Activated CD4-positive, alpha-beta T cell treated with anti-CD3 and anti-CD28 coated beads for 36 hours (primary cell): ENCODE results near the gene RBM43. TPM values are rescaled to one million over a fixed set of nuclear protein-coding genes. Genes with fewer than 3 reads are reported as not detected.
"Not testable (repeated sequence)": the region's sequence is repeated elsewhere in the genome, so short reads cannot be mapped to it uniquely, and the experiment has no call there.

ENCODE experiments used
- ATAC-seq: fragments of 200-7000 bp; cut with Tn5 transposase; one replicate; pipeline ENCODE4 v1.10.0; 2021; ENCODE audit warnings: mild to moderate bottlenecking, moderate library complexity
- CTCF ChIA-PET: fragments of 350-600 bp; sonication (Branson Sonifier 250); formaldehyde crosslinking; loops from one replicate; lab custom pipeline; 2021; ENCODE audit warnings: antibody characterized with exemption; lab: Charles Lee
- POLR2A ChIA-PET: fragments of 350-600 bp; sonication (Branson Sonifier 250); formaldehyde crosslinking; loops from one replicate; lab custom pipeline; 2021; ENCODE audit warnings: antibody characterized with exemption, inconsistent platforms; lab: Charles Lee
- DNase-seq: peaks from one replicate; pipeline ENCODE4 v3.0.0-alpha.2; 2020
- H3K27ac Mint-ChIP-seq: one replicate; pipeline ENCODE4 v1.8.0; 2021; ENCODE audit warnings: mixed read lengths
- H3K27me3 Mint-ChIP-seq: one replicate; pipeline ENCODE4 v1.8.0; 2021; ENCODE audit warnings: mixed read lengths
- H3K36me3 Mint-ChIP-seq: one replicate; pipeline ENCODE4 v1.8.0; 2021; ENCODE audit warnings: low read depth, mixed read lengths
- H3K4me1 Mint-ChIP-seq: one replicate; pipeline ENCODE4 v1.8.0; 2021; ENCODE audit warnings: mixed read lengths
- H3K4me3 Mint-ChIP-seq: one replicate; pipeline ENCODE4 v1.8.0; 2021; ENCODE audit warnings: mild to moderate bottlenecking, moderate library complexity, mixed read lengths
- H3K9me3 Mint-ChIP-seq: one replicate; pipeline ENCODE4 v1.8.0; 2021; ENCODE audit warnings: low read depth, mixed read lengths
- intact Hi-C, 2 experiments: fragments of 100-400 bp; cut with DNase I in 1 of 2; cut with micrococcal nuclease in 1 of 2; formaldehyde crosslinking; loops; one replicate each; pipeline versions ENCODE4 v1.14.2 to v1.15.1; 2022 to 2024; cut with DNase I, micrococcal nuclease
- total RNA-seq, 2 experiments: library from RNA; stranded (reverse); gene quantifications; one replicate each; pipeline ENCODE4 v1.2.3, GENCODE V29; 2021

Gene RBM43
- 1 to 10 TPM; 5.7 to 5.8 TPM for total RNA-seq

DNA sequence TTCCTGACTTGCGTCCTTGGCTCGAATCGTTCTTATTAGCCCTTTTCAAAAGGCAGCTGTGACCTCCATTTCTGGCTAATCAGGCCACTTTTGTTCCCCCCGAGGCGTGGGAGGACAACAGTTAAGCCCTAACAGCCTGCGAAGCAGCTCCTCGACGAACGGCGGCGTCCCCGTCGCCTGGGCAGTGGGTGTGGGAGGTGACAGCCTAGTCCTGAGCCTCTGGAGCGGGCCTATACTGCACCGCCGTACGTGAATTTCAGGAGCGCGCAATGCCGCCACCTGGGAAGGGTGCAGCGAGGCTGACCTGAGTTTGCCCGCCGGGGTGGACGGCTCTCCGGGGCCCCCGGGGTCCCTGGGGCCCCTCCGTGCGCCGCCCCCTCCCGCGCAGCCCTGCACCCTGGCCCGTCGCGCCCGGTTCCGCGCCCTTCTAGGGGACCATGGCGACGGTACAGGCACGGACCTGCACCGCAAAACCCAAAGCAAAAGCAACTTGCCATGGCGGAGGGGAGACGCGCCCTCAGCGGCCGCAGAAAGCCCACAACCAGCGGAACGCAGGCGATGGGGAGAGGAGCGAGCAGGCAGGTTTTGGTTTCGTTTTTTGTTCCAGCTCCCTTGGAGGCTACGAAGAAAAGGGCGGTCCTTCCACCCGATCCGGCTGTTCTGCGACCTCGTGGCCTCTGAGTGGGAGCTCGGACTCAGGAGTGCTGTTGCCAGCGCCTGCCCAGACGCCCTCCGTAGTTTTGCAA lies at the start of gene RBM43:
TSS of gene RBM43 (minus strand) at position 633 of the 746 bp plus-strand sequence. CDS start at position 497, 136 bp downstream.
- peaks cover 18% of the 10 kb centered on the region for H3K4me1 Mint-ChIP-seq
- ATAC-seq, result peak; percentile 92
- intact Hi-C loops, result loop anchor here (1.0 to 2.0 kb wide), 4 partner anchors 28 to 1675 kb away; partner anchors contain the start of genes MMADHC (in 2 of the 2), NMI (in 2 of the 2) and RIF1 (in 2 of the 2)
- H3K4me3 Mint-ChIP-seq, result peak within 1 kb of the TSS; percentile 89
- CTCF ChIA-PET, result interaction anchor here (0.7 kb wide), 1 partner anchor 31 kb away, joined by 3 read pairs; no protein-coding TSS in a partner anchor
- peak; percentile 88 for DNase-seq
- H3K9me3 Mint-ChIP-seq, result no peaks in the 10 kb centered on the region
- H3K36me3 Mint-ChIP-seq, result no peaks in the 10 kb centered on the region
- H3K27ac Mint-ChIP-seq, result peak within 1 kb of the TSS; percentile 98
- H3K27me3 Mint-ChIP-seq, result no peaks in the 10 kb centered on the region
- POLR2A ChIA-PET, result no interaction called here

DNA sequence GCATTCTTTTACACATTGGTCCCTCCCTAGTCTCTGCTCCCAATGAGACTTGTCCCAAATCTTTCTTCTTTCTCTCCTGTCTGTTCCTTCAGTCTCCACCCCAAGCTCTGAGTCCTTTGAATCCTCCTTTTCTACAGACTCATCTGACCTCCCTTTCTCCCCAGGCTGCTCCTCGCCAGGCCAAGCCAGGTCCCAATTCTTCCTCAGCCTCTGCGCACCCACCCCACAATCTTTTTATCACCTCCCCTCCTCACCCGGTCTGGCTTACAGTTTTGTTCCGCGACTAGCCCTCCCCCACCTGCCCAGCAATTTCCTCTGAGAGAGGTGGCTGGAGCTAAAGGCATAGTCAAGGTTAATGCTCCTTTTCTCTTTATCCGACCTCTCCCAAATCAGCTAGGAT lies 48.6 kb upstream of the RBM43 start:
- intact Hi-C loops, ATAC-seq, DNase-seq, H3K4me3 Mint-ChIP-seq, H3K4me1 Mint-ChIP-seq, H3K9me3 Mint-ChIP-seq, POLR2A ChIA-PET, H3K36me3 Mint-ChIP-seq, H3K27me3 Mint-ChIP-seq, CTCF ChIA-PET, H3K27ac Mint-ChIP-seq: not testable (repeated sequence)

GRCh38 chr2:151306621-151307020 lies 45.0 kb upstream of the RBM43 start:
- ChIA-PET POLR2A (interaction anchor here (0.6 kb wide), 1 partner anchor 309 kb away, joined by 3 read pairs; no protein-coding TSS in a partner anchor), CTCF (no interaction called here)
- H3K27me3 Mint-ChIP-seq, result peaks cover 2% of the 10 kb centered on the region
- no peak overlapping the region for H3K4me3 Mint-ChIP-seq
- DNase-seq (no peak), ATAC-seq (no peak)
- H3K9me3 Mint-ChIP-seq, result no peaks in the 10 kb centered on the region
- no peaks in the 10 kb centered on the region for H3K4me1 Mint-ChIP-seq
- H3K27ac Mint-ChIP-seq, result no peak overlapping the region
- no peaks in the 10 kb centered on the region for H3K36me3 Mint-ChIP-seq
- intact Hi-C loops, result no loop called here

GRCh38 chr2:151305129-151305691 lies 43.5 kb upstream of the RBM43 start:
- H3K4me3 Mint-ChIP-seq, result no peak overlapping the region
- CTCF ChIA-PET, result no interaction called here

GRCh38 chr2:151302879-151303278 lies 41.2 kb upstream of the RBM43 start:
- ATAC-seq (no peak), DNase-seq (no peak)
- peaks cover 4% of the 10 kb centered on the region for H3K27me3 Mint-ChIP-seq
- H3K4me1 Mint-ChIP-seq, result peaks cover 2% of the 10 kb centered on the region
- H3K27ac Mint-ChIP-seq, result no peak overlapping the region
- H3K9me3 Mint-ChIP-seq, result no peaks in the 10 kb centered on the region
- intact Hi-C loops, result no loop called here
- CTCF ChIA-PET, result no interaction called here
- H3K4me3 Mint-ChIP-seq, result no peak overlapping the region
- POLR2A ChIA-PET, result no interaction called here
- H3K36me3 Mint-ChIP-seq, result no peaks in the 10 kb centered on the region

More at GRCh38 chr2:151305129-151305691, 43.5 kb upstream of the RBM43 start:
- DNase-seq, result no peak
- H3K4me1 Mint-ChIP-seq, result no peaks in the 10 kb centered on the region
- no peaks in the 10 kb centered on the region for H3K36me3 Mint-ChIP-seq
- H3K27ac Mint-ChIP-seq, result no peak overlapping the region
- H3K9me3 Mint-ChIP-seq, result no peaks in the 10 kb centered on the region
- POLR2A ChIA-PET, result no interaction called here
- ATAC-seq, result no peak
- H3K27me3 Mint-ChIP-seq, result peaks cover 3% of the 10 kb centered on the region
- intact Hi-C loops, result no loop called here

DNA sequence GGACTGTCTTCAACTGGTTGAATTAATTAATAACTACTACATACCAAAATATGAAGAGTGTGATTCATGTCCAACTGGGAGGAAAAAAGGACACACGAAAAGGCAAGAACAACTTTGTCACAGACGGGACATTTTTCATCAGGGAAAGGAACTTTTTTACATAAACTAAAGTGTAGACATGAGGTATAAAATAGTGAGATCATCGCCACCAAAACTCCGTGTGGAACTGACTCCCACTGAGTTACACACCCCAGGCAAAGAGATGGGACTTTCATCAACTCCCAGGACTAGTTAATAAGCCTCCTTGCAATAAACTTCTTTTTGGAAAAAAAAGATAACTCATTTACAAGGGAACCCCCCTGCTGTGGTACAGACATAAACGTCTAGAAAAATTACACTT lies 40.7 kb upstream of the RBM43 start:
- no peak for ATAC-seq
- no peak overlapping the region for H3K27ac Mint-ChIP-seq
- H3K4me1 Mint-ChIP-seq, result peaks cover 3% of the 10 kb centered on the region
- peaks cover 4% of the 10 kb centered on the region for H3K27me3 Mint-ChIP-seq
- POLR2A ChIA-PET, result no interaction called here
- CTCF ChIA-PET, result no interaction called here
- H3K4me3 Mint-ChIP-seq, result no peak overlapping the region
- H3K36me3 Mint-ChIP-seq, result no peaks in the 10 kb centered on the region
- no peak for DNase-seq
- no peaks in the 10 kb centered on the region for H3K9me3 Mint-ChIP-seq
- intact Hi-C loops, result no loop called here

DNA sequence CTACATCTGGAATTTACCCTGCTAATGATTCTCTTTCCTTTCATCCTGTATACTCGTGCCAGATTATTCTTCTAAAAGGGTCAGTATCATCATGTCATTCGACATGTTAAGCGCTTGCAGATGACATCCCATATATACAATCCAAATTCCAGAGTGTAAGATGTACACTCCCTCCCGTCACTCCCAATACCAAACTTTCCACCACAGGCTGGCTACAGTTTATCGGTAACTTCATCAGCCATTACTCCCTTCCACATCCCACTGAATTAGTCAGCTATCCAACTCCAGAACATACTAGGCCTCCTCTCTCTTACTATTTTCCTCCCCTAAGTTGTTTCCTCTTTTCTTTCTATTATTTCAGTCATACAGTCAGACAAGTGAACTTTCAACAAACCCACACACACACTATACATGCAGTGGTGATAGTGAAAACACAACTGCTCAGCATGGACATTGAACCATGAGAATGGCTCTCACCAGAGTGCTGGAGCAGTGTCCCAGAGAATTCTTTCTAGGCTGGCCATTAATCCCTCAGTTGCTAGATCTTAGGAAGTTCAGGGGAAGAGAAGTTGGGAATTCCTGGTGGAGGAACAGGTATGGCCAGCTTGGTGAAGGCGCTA lies 38.4 kb upstream of the RBM43 start:
- no peak for ATAC-seq
- intact Hi-C loops, result no loop called here
- Mint-ChIP-seq H3K27ac (no peak overlapping the region), H3K4me1 (peaks cover 3% of the 10 kb centered on the region), H3K27me3 (peaks cover 4% of the 10 kb centered on the region), H3K9me3 (no peaks in the 10 kb centered on the region), H3K36me3 (no peaks in the 10 kb centered on the region), H3K4me3 (no peak overlapping the region)
- no peak for DNase-seq
- CTCF ChIA-PET, result no interaction called here
- POLR2A ChIA-PET, result no interaction called here

GRCh38 chr2:151297882-151298281 lies 36.2 kb upstream of the RBM43 start:
- Mint-ChIP-seq H3K4me1 (peaks cover 3% of the 10 kb centered on the region), H3K36me3 (no peaks in the 10 kb centered on the region), H3K4me3 (no peak overlapping the region), H3K27ac (no peak overlapping the region), H3K9me3 (no peaks in the 10 kb centered on the region), H3K27me3 (peaks cover 4% of the 10 kb centered on the region)
- no peak for DNase-seq
- peak; percentile 33 for ATAC-seq
- intact Hi-C loops, result no loop called here
- POLR2A ChIA-PET, result no interaction called here
- CTCF ChIA-PET, result no interaction called here

DNA sequence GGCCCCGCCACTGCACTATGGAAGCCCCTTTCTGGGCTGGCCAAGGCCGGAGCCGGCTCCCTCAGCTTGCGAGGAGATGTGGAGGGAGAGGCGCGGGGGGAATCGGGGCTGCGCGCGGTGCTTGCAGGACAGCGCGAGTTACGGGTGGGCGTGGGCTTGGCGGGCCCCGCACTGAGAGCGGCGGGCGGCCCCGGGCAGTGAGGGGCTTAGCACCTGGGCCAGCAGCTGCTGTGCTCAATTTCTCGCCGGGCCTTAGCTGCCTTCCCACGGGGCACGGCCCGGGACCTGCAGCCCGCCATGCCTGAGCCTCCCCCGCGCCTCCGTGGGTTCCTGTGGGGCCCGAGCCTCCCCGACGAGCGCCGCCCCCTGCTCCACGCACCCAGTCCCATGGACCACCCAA lies 34.3 kb upstream of the RBM43 start:
- POLR2A ChIA-PET, H3K4me3 Mint-ChIP-seq, H3K9me3 Mint-ChIP-seq, H3K36me3 Mint-ChIP-seq, H3K4me1 Mint-ChIP-seq, DNase-seq, ATAC-seq, H3K27me3 Mint-ChIP-seq, H3K27ac Mint-ChIP-seq, intact Hi-C loops, CTCF ChIA-PET: not testable (repeated sequence)

GRCh38 chr2:151292546-151292945 lies 30.9 kb upstream of the RBM43 start:
- ChIA-PET CTCF (interaction anchor here (0.5 to 0.6 kb wide), 3 partner anchors 31 to 209 kb away, joined by 3 read pairs; partner anchors contain the start of gene RBM43), POLR2A (interaction anchor here (0.6 kb wide), 1 partner anchor 1722 kb away, joined by 3 read pairs; no protein-coding TSS in a partner anchor)
- H3K4me1 Mint-ChIP-seq, result peaks cover 21% of the 10 kb centered on the region
- ATAC-seq, result no peak
- H3K9me3 Mint-ChIP-seq, result no peaks in the 10 kb centered on the region
- H3K36me3 Mint-ChIP-seq, result peaks cover 9% of the 10 kb centered on the region
- intact Hi-C loops, result no loop called here
- no peak for DNase-seq
- no peak overlapping the region for H3K27ac Mint-ChIP-seq
- H3K4me3 Mint-ChIP-seq, result no peak overlapping the region
- H3K27me3 Mint-ChIP-seq, result peaks cover 3% of the 10 kb centered on the region

- Mint-ChIP-seq H3K27ac (no peak overlapping the region), H3K4me1 (peaks cover 25% of the 10 kb centered on the region), H3K9me3 (no peaks in the 10 kb centered on the region), H3K36me3 (peaks cover 9% of the 10 kb centered on the region), H3K27me3 (peaks cover 3% of the 10 kb centered on the region), H3K4me3 (no peak overlapping the region)
- ATAC-seq (no peak), DNase-seq (no peak)
- intact Hi-C loops, result no loop called here
- CTCF ChIA-PET, result interaction anchor here (0.5 to 0.6 kb wide), 2 partner anchors 30 to 96 kb away, joined by 3 read pairs; partner anchors contain the start of gene RBM43
- POLR2A ChIA-PET, result interaction anchor here (0.6 kb wide), 1 partner anchor 1722 kb away, joined by 3 read pairs; no protein-coding TSS in a partner anchor
These were observed 30.5 kb upstream of the RBM43 start for GRCh38 chr2:151292141-151292540.
